Fibroblast of lung (primary cell): Measurements from ENCODE around the gene AIFM3. TPM values are rescaled to one million over a fixed set of nuclear protein-coding genes. Genes with fewer than 3 reads are reported as not detected.

Experiments
- DNase-seq, 2 donors: peaks; one replicate each; pipeline versions ENCODE4 v3.0.0 to v3.0.0-alpha.2; 2010; ENCODE audit warnings: low read depth in 2 of 2
- H2AFZ ChIP-seq: 2 replicates; pipeline ENCODE4 v1.5.1; 2012; ENCODE audit warnings: low read length, control low read depth, inconsistent platforms
- H3K27ac ChIP-seq: 2 replicates; pipeline ENCODE4 v1.5.1; 2011; ENCODE audit warnings: low read length, control low read depth; ENCODE audit not compliant: insufficient read depth
- H3K27me3 ChIP-seq: 2 replicates; pipeline ENCODE4 v1.5.1; 2011; ENCODE audit warnings: mild to moderate bottlenecking, low read length; ENCODE audit not compliant: control insufficient read depth, insufficient read depth
- H3K36me3 ChIP-seq: 2 replicates; pipeline ENCODE4 v1.5.1; 2011; ENCODE audit warnings: low read length; ENCODE audit not compliant: control insufficient read depth, insufficient read depth
- H3K4me1 ChIP-seq: 2 replicates; pipeline ENCODE4 v1.5.1; 2011; ENCODE audit warnings: low read length; ENCODE audit not compliant: control insufficient read depth, insufficient read depth; ENCODE audit errors: extremely low read depth
- H3K4me2 ChIP-seq: 2 replicates; pipeline ENCODE4 v1.5.1; 2011; ENCODE audit warnings: low read length, control low read depth; ENCODE audit not compliant: insufficient read depth; ENCODE audit errors: extremely low read depth
- H3K4me3 ChIP-seq, 4 experiments: fragments of 200-600 bp in 1 of 4; sonication (generic) in 1 of 4; replicated peaks in 1 of 4; 2 replicates each; pipeline ENCODE4 v1.5.1; 2011 to 2016; ENCODE audit warnings: low read length in 4 of 4, low read depth in 3 of 4, mild to moderate bottlenecking in 3 of 4, control low read depth in 2 of 4, inconsistent platforms in 1 of 4, mixed read lengths in 1 of 4; ENCODE audit not compliant: insufficient read depth in 1 of 4; ENCODE audit errors: control extremely low read depth in 1 of 4
- H3K79me2 ChIP-seq: 2 replicates; pipeline ENCODE4 v1.5.1; 2012; ENCODE audit warnings: mild to moderate bottlenecking, low read length, inconsistent platforms; ENCODE audit not compliant: control insufficient read depth, insufficient read depth
- H3K9ac ChIP-seq: 2 replicates; pipeline ENCODE4 v1.5.1; 2011; ENCODE audit warnings: mild to moderate bottlenecking, low read length, control low read depth; ENCODE audit not compliant: insufficient read depth
- H3K9me3 ChIP-seq: 2 replicates; pipeline ENCODE4 v1.5.1; 2012; ENCODE audit warnings: low read depth, low read length; ENCODE audit not compliant: control insufficient read depth, insufficient read depth
- H4K20me1 ChIP-seq: 2 replicates; pipeline ENCODE4 v1.5.1; 2011; ENCODE audit warnings: low read length; ENCODE audit not compliant: control insufficient read depth, insufficient read depth; ENCODE audit errors: extremely low read depth
- CTCF ChIP-seq, 2 donors: IDR thresholded peaks in 1 of 2; conservative IDR thresholded peaks in 1 of 2; 1 replicate in 1 of 2; 2 replicates in 1 of 2; pipeline ENCODE4 v1.5.1; 2011 to 2012; ENCODE audit warnings: low read length in 2 of 2, control low read depth in 1 of 2, inconsistent platforms in 1 of 2, low read depth in 1 of 2, mild to moderate bottlenecking in 1 of 2
- EZH2 ChIP-seq: IDR thresholded peaks from 2 replicates; pipeline ENCODE4 v1.5.1; 2012; ENCODE audit warnings: low read length, control low read depth, mild to moderate bottlenecking; ENCODE audit errors: missing control alignments
- polyA plus RNA-seq, 2 donors: library from polyadenylated mRNA; depleted of rRNA in 1 of 2; stranded (reverse) in 1 of 2; unstranded in 1 of 2; fragments of >200 nt; gene quantifications; 2 replicates each; pipeline ENCODE4 v1.2.1, GENCODE V29; 2011 to 2012; ENCODE audit warnings: missing spikeins in 1 of 2
- total RNA-seq: library from RNA; depleted of rRNA; stranded (reverse); fragments of >200 nt; gene quantifications from 2 replicates; pipeline ENCODE4 v1.2.1, GENCODE V29; 2014

Gene AIFM3
- total and polyA plus RNA-seq, 2 donors (not counting 1 experiment from before 2014, with no cell fraction given) = 0.15 to 2.0 TPM

- H4K20me1 ChIP-seq = no peaks in the 10 kb centered on the region
- H3K9me3 ChIP-seq = no peaks in the 10 kb centered on the region
- H3K36me3 ChIP-seq = peaks cover 5% of the 10 kb centered on the region
- peak overlapping the region; percentile 71 for H2AFZ ChIP-seq
- DNase-seq = peak; percentile 32 to 34
- peaks cover 4% of the 10 kb centered on the region for H3K79me2 ChIP-seq
- peak overlapping the region; percentile 51 to 78 (median 58) for H3K4me3 ChIP-seq
- H3K27me3 ChIP-seq = no peaks in the 10 kb centered on the region
- peak overlapping the region; percentile 59 for H3K9ac ChIP-seq
- TF ChIP-seq CTCF (conservative IDR thresholded peaks at IDR 0.05 in 1 of 2, IDR thresholded peaks at IDR 0.05 in 1 of 2; ENCODE audit: low read depth in 1 of 2, low read length in 2 of 2) (no peak), EZH2 (no peak)
- H3K4me1 ChIP-seq = no peaks in the 10 kb centered on the region
- peak overlapping the region; percentile 81 for H3K4me2 ChIP-seq
- H3K27ac ChIP-seq = no peak overlapping the region
Measured at GRCh38 chr22:20956258-20957101, 10.6 kb upstream of the AIFM3 start.

GRCh38 chr22:20957102-20957682 lies 9.9 kb upstream of the AIFM3 start:
- Histone ChIP-seq H3K9ac (peak overlapping the region; percentile 59), H3K27me3 (no peaks in the 10 kb centered on the region), H4K20me1 (no peaks in the 10 kb centered on the region), H3K4me3 (peak overlapping the region; percentile 51 to 78 (median 58)), H3K9me3 (no peaks in the 10 kb centered on the region), H3K4me2 (peak overlapping the region; percentile 81), H2AFZ (peak overlapping the region; percentile 71), H3K27ac (no peak overlapping the region), H3K79me2 (peaks cover 2% of the 10 kb centered on the region), H3K36me3 (peaks cover 2% of the 10 kb centered on the region), H3K4me1 (no peaks in the 10 kb centered on the region)
- TF ChIP-seq EZH2 = no peak
- no peak for TF ChIP-seq CTCF (conservative IDR thresholded peaks at IDR 0.05 in 1 of 2, IDR thresholded peaks at IDR 0.05 in 1 of 2; ENCODE audit: low read depth in 1 of 2, low read length in 2 of 2)
- DNase-seq = peak in 1 of 2 donors; percentile 9

- no peak overlapping the region for H3K27ac ChIP-seq
- no peaks in the 10 kb centered on the region for H3K9me3 ChIP-seq
- H4K20me1 ChIP-seq = no peaks in the 10 kb centered on the region
- peak overlapping the region; percentile 51 to 78 (median 58) for H3K4me3 ChIP-seq
- H3K9ac ChIP-seq = peak overlapping the region; percentile 59
- no peaks in the 10 kb centered on the region for H3K79me2 ChIP-seq
- no peaks in the 10 kb centered on the region for H3K36me3 ChIP-seq
- H3K4me2 ChIP-seq = peak overlapping the region; percentile 81
- TF ChIP-seq EZH2 (no peak), CTCF (conservative IDR thresholded peaks at IDR 0.05 in 1 of 2, IDR thresholded peaks at IDR 0.05 in 1 of 2; ENCODE audit: low read depth in 1 of 2, low read length in 2 of 2) (no peak)
- H3K27me3 ChIP-seq = no peaks in the 10 kb centered on the region
- H2AFZ ChIP-seq = peak overlapping the region; percentile 71
- no peaks in the 10 kb centered on the region for H3K4me1 ChIP-seq
- DNase-seq = peak; percentile 8 to 22
Measured at GRCh38 chr22:20957683-20958431, 9.2 kb upstream of the AIFM3 start.
